HG03521 (cell line): ENCODE results near the gene SH3RF2.
"Not testable (repeated sequence)": the region's sequence is repeated elsewhere in the genome, so short reads cannot be mapped to it uniquely, and the experiment has no call there.

Experiments
- ATAC-seq: cut with Tn5 transposase; IDR thresholded peaks from one replicate; pipeline ENCODE4 v1.9.1; 2021; ENCODE audit warnings: mild to moderate bottlenecking, moderate library complexity; ENCODE audit not compliant: unreplicated experiment

Gene SH3RF2

DNA sequence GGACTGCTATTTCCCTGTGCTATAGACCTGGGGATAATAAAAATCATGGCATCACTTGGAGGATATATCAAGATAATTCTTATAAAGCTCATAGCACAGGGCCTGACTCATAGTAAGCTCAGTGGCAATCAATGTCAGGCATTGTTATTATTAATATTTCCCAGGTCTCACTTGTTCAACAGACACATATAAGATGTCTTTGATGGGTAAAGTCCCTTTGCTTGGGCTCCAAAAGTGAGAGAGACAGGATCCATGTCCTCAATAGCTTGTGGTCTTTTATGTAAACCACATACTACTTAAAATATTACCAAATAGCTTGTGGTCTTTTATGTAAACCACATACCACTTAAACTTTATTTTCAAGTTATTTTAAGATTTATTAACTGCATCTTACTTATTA lies 11.2 kb downstream of the SH3RF2 start:
- ATAC-seq: no peak

- ATAC-seq: no peak
Observed at GRCh38 chr5:145948047-145948446, 11.7 kb downstream of the SH3RF2 start.

DNA sequence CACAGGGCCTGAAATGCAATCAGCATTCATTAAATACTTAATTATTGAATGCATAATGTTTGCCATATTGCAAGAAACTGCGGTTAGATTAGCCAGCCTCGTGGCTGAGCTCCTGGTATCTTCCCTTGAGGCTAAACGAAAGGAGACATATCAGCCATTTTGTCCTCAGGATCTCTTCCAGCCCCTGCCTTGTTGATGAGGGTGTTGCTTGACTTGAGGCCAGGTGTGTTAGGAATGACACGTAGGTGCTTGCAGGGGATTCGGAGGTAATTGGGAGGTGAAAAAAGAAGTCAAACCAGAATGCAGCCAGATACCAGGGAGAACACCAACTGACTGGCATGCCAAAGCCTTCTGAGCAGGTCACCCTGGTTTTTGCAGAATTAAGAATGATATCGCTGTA lies 12.5 kb downstream of the SH3RF2 start:
- ATAC-seq: no peak

DNA sequence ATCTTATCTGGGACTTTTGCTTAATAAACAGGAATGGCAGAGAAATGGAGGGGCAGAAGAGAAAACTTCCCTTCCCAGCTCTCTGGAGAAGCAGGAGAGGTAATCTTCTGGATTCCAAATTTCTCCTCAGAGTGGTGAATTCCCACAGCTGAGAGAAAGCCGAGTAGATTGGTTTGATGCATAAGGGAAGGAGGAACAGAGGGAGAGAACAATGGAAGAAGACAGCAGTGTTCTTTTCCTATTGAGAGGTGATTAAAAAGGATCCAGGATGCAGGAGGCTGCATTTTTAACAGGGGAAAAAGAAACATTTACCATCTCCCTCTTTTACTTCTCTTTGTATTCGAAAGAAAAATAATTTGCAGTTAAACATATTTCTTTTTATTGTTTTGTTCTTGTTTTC lies 13.1 kb downstream of the SH3RF2 start:
- ATAC-seq: no peak

DNA sequence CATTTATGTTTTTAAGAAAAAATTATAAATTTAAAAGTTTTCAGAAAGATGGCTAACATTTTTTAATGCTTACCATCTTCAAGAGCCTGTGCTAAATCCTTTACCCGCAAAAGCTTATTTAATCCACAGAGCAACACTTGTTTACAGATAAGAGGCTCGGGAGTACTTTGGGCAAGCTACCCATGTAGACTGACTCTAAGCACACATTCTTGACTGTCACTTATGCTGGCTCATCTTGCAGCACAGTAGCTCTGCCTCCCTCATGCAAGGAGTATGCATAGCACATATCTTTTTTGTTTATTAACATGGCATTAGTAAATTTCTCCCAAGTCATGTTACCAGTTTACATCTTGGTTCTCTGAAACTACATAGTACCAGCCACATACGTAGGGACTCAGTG lies 14.7 kb downstream of the SH3RF2 start:
- ATAC-seq: no peak

- ATAC-seq: no peak
Observed at GRCh38 chr5:145953202-145953601, 16.8 kb downstream of the SH3RF2 start.

DNA sequence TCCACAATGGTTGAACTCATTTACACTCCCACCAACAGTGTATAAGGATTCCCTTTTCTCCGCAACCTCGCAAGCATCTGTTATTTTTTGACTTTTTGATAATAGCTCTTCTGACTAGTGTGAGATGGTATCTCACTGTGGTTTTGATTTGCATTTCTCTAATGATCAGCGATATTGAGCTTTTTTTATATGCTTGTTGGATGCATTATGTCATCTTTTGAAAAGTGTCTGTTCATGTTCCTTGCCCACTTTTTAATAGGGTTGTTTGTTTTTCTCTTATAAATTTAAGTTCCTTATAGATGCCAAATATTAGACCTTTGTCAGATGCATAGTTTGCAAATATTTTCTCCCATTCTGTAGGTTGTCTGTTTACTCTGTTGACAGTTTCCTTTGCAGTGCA lies 17.8 kb downstream of the SH3RF2 start:
- not testable (repeated sequence) for ATAC-seq

DNA sequence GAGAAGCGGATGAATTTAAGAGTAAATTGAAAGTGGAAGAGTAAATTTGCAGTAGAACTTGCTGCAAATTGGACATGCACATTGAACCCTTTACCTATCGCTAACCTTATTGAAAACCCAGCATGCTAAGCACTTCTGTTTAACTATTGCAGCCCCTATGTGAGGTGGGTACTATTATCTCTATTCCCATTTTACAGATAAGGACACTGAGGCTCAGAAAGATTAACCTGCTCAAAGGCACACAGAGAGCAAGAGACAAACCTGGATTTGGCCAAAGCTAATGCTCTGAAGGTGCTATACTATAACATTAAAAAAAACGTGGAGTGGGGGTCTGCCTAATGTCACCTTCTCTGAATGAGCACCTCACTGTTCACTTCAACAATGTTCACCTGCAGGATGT lies 21.0 kb downstream of the SH3RF2 start:
- ATAC-seq: no peak

DNA sequence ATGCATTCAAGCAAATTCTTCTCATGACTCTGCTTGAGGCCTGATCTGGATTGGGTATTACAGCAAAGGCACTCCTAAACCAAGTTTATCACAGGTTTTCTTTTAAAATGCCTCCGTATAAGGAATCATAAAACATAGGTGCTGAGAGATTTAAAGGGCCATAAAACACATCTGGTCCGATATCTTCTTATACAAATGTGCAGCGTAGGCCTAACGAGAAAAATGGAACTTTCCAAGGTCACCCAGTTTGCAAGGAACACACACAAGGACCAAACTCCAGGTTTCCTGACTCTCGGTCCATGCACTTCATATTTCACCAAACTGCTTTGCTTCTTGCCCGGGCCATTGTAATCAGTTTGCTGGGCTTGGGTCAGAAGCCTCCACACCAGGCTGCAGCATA lies 22.1 kb downstream of the SH3RF2 start:
- ATAC-seq: no peak

- ATAC-seq: no peak
Observed at GRCh38 chr5:145960166-145960565, 23.8 kb downstream of the SH3RF2 start.

- no peak for ATAC-seq
Observed at GRCh38 chr5:145960848-145961600, 24.6 kb downstream of the SH3RF2 start.

DNA sequence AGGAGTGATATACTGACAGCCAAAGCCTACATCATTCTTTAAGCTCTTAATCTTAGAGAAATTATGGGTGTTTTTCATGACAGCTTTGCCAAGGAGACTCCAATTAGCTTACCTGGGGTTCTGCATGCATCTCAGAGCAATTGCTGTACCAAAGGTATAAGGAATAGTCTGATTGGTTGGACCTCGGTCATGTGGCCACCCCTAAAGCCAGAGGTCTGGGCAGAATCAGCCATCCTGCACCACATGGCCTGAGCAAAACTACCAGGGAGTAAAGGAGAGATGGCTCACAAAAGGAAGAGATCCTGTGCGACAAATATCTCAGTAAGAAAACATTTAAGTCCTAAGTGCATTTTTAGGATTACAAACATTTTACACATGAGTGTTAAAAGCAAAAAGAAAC lies 25.6 kb downstream of the SH3RF2 start:
- ATAC-seq: no peak

- not testable (repeated sequence) for ATAC-seq
Observed at GRCh38 chr5:145964008-145964407, 27.6 kb downstream of the SH3RF2 start.

DNA sequence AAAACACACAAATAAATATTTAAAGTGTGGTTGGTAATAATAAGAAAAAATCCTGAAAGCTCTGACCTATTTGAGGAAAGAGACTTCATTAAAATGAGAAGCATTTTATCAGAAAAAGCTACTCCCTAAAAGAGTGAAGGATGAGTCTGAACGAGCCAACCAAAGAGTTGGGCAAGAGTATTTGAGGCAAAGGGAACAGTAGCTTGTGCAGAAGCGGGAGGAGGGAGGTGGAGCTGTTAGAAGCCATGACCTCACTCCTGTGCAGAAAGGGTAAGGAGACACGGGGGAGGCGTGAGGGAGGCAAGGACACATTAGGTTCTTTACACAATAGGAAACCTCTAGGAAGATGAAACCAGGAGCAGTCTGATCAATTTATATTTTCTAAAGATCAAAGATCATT lies 29.4 kb downstream of the SH3RF2 start:
- no peak for ATAC-seq

GRCh38 chr5:145967296-145967695 lies 30.9 kb downstream of the SH3RF2 start:
- no peak for ATAC-seq

- no peak for ATAC-seq
Observed at GRCh38 chr5:145968970-145969713, 32.8 kb downstream of the SH3RF2 start.

DNA sequence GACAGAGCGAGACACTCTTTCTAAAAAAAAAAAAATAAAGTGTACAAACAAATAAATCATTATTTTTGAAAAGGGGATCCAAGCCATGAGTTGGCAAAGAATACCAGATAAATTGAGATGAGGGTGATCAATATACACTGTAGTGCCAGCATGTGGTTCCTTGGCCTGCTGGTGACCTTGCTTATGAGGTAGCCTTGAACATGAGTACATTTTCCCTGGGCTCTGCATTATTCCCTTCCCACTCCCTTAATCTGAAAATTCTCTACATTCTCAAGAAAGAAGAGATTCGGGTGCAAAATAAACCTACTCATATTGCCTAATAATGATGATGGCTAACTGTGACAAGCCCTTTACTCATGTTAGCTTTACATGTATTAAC lies 33.3 kb downstream of the SH3RF2 start:
- ATAC-seq: no peak

- no peak for ATAC-seq
Observed at GRCh38 chr5:145971108-145971507, 34.7 kb downstream of the SH3RF2 start.

GRCh38 chr5:145971701-145972100 lies 35.3 kb downstream of the SH3RF2 start:
- no peak for ATAC-seq

- ATAC-seq: no peak
Observed at GRCh38 chr5:145975001-145975360, 38.6 kb downstream of the SH3RF2 start.

GRCh38 chr5:145975361-145976066 lies 39.1 kb downstream of the SH3RF2 start:
- ATAC-seq: no peak
